ENCODE measurements around the gene PDXP. TPM values are rescaled to one million over a fixed set of nuclear protein-coding genes. Genes with fewer than 3 reads are reported as not detected.

The PDXP gene
- total and polyA plus RNA-seq, 2 donors (not counting 3 experiments of a cell fraction or from before 2014, with no cell fraction given), result 18.0 to 20.0 TPM

DNA sequence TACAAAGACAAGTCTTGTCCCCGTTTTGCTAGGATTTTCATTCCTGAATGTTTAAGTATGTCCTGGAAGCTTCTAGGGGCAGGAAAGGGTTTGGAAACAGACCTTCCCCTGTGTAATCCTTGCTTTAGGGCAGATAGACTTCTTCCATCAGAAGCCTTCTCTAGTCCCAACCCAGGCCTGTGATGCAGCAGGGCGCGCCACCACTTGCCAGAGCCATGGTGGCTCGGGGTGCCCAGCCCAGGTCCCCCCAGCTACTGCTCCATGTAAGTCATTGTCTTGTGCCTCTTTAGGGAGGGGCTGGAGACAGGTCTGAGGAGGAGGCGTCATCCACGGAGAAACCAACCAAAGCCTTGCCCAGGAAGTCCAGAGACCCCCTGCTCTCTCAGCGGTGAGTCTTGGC is 31.9 kb downstream of the PDXP start:
- no peaks in the 10 kb centered on the region for H3K27me3 ChIP-seq (ENCODE audit: control insufficient read depth in 2 of 2, insufficient read depth in 2 of 2, low read length in 2 of 2)
- no peak overlapping the region for H2AFZ ChIP-seq (ENCODE audit: low read depth, low read length)
- H3K9me3 ChIP-seq (replicated peaks; ENCODE audit: control insufficient read depth, insufficient read depth, low read length), result no peaks in the 10 kb centered on the region
- no peaks in the 10 kb centered on the region for H4K20me1 ChIP-seq (replicated peaks; ENCODE audit: control insufficient read depth, extremely low read depth, insufficient read depth, low read length)
- dilution Hi-C loops (cut with MboI; ENCODE audit: extremely low pct_ligation_motif_present, low sequenced_read_pairs) (no loop called here), intact Hi-C loops (cut with micrococcal nuclease) (no loop called here)
- H3K4me2 ChIP-seq (ENCODE audit: insufficient read depth, low read length), result no peak overlapping the region
- TF ChIP-seq POLR2A (IDR thresholded peaks at IDR 0.05; ENCODE audit: low read depth, low read length) (no peak), GATA2 (IDR thresholded peaks at IDR 0.05; ENCODE audit: insufficient read depth, insufficient read length, low read depth, low read length) (no peak), FOS (IDR thresholded peaks at IDR 0.05; ENCODE audit: borderline replicate concordance, insufficient read depth, low read length) (no peak)
- FAIRE-seq, result no peak
- peaks cover 5% of the 10 kb centered on the region for H3K4me1 ChIP-seq (ENCODE audit: control insufficient read depth, extremely low read depth, insufficient read depth, low read length)
- peaks cover 5 to 38% of the 10 kb centered on the region in 2 experiments for H3K36me3 ChIP-seq (ENCODE audit: control insufficient read depth in 2 of 2, extremely low read depth in 1 of 2, insufficient read depth in 2 of 2, low read length in 2 of 2)
- H3K79me2 ChIP-seq (ENCODE audit: control insufficient read depth, insufficient read depth, low read length), result peaks cover 16% of the 10 kb centered on the region
- H3K9me1 ChIP-seq (replicated peaks; ENCODE audit: control insufficient read depth, extremely low read depth, insufficient read depth, low read length), result no peaks in the 10 kb centered on the region
- no peak overlapping the region for H3K9ac ChIP-seq (replicated peaks; ENCODE audit: extremely low read depth, insufficient read depth, low read length)
- ChIA-PET CTCF (interaction anchor here (3.2 kb wide), 1 partner anchor 47 kb away, joined by 11 read pairs; no protein-coding TSS in a partner anchor), POLR2A (no interaction called here)
- H3K4me3 ChIP-seq (replicated peaks in 1 of 3; ENCODE audit: insufficient read depth in 1 of 3, low read depth in 1 of 3, low read length in 3 of 3), result no peak overlapping the region
- H3K27ac ChIP-seq (ENCODE audit: insufficient read depth, low read depth, low read length), result no peak overlapping the region
- no TSS peak for BruUV-seq (replicated peaks)
- DNase-seq (ENCODE audit: low read depth, low spot score), result no peak

DNA sequence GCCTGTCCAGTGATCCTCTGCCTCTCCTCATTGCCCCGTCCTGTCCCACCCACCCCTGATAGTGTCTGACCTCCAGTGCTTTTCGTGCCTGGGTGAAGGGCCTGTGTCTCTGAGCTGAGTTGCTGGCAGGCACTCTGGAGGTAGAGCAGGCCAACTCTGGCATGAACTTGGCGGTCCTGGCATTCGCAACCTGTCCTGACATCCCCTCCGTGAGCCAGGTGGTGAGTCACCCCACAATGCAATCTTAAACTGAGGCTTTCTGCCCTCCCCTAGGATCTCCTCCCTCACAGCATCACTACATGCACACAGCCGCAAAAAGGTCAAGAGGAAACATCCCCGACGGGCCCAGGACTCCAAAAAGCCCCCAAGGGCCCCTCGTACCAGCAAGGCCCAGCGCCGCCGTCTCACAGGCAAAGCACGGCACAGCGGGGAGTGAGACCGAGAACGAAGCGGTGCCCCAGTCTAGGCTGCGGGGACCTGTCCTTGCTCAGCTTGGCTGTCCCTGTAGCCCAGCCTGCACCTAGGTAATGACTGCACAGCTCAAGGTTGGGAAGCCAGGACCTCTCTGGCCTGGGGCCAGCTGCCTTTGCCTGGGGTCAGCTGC is 32.5 kb downstream of the PDXP start:
- no peaks in the 10 kb centered on the region for H3K27me3 ChIP-seq (ENCODE audit: control insufficient read depth in 2 of 2, insufficient read depth in 2 of 2, low read length in 2 of 2)
- no peak for FAIRE-seq
- intact Hi-C loops (cut with micrococcal nuclease) (no loop called here), dilution Hi-C loops (cut with MboI; ENCODE audit: extremely low pct_ligation_motif_present, low sequenced_read_pairs) (no loop called here)
- H3K9me1 ChIP-seq (replicated peaks; ENCODE audit: control insufficient read depth, extremely low read depth, insufficient read depth, low read length), result no peaks in the 10 kb centered on the region
- TF ChIP-seq FOS (IDR thresholded peaks at IDR 0.05; ENCODE audit: borderline replicate concordance, insufficient read depth, low read length) (no peak), GATA2 (IDR thresholded peaks at IDR 0.05; ENCODE audit: insufficient read depth, insufficient read length, low read depth, low read length) (no peak), POLR2A (IDR thresholded peaks at IDR 0.05; ENCODE audit: low read depth, low read length) (no peak), POLR2AphosphoS5 (IDR thresholded peaks at IDR 0.05; ENCODE audit: insufficient read depth, low read depth, low read length) (no peak), MYC (IDR thresholded peaks at IDR 0.05; ENCODE audit: low read depth, low read length) (no peak), JUN (IDR thresholded peaks at IDR 0.05; ENCODE audit: borderline replicate concordance, insufficient read depth, insufficient read length, low read depth) (no peak), EZH2 (IDR thresholded peaks at IDR 0.05; ENCODE audit: borderline replicate concordance, low read depth, low read length, severe bottlenecking) (no peak)
- TF ChIP-seq, protein P1, sequence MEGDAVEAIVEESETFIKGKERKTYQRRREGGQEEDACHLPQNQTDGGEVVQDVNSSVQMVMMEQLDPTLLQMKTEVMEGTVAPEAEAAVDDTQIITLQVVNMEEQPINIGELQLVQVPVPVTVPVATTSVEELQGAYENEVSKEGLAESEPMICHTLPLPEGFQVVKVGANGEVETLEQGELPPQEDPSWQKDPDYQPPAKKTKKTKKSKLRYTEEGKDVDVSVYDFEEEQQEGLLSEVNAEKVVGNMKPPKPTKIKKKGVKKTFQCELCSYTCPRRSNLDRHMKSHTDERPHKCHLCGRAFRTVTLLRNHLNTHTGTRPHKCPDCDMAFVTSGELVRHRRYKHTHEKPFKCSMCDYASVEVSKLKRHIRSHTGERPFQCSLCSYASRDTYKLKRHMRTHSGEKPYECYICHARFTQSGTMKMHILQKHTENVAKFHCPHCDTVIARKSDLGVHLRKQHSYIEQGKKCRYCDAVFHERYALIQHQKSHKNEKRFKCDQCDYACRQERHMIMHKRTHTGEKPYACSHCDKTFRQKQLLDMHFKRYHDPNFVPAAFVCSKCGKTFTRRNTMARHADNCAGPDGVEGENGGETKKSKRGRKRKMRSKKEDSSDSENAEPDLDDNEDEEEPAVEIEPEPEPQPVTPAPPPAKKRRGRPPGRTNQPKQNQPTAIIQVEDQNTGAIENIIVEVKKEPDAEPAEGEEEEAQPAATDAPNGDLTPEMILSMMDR (IDR thresholded peaks at IDR 0.05; ENCODE audit: extremely low read depth in 1 of 2, insufficient read depth in 1 of 2, low read depth in 1 of 2, low read length in 2 of 2), result no peak
- TF ChIP-seq, protein P2, sequence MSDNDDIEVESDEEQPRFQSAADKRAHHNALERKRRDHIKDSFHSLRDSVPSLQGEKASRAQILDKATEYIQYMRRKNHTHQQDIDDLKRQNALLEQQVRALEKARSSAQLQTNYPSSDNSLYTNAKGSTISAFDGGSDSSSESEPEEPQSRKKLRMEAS (IDR thresholded peaks at IDR 0.05; ENCODE audit: insufficient read depth, insufficient read length), result no peak
- no peaks in the 10 kb centered on the region for H4K20me1 ChIP-seq (replicated peaks; ENCODE audit: control insufficient read depth, extremely low read depth, insufficient read depth, low read length)
- no peak overlapping the region for H3K9ac ChIP-seq (replicated peaks; ENCODE audit: extremely low read depth, insufficient read depth, low read length)
- H3K9me3 ChIP-seq (replicated peaks; ENCODE audit: control insufficient read depth, insufficient read depth, low read length), result no peaks in the 10 kb centered on the region
- peaks cover 5% of the 10 kb centered on the region for H3K4me1 ChIP-seq (ENCODE audit: control insufficient read depth, extremely low read depth, insufficient read depth, low read length)
- H3K36me3 ChIP-seq (ENCODE audit: control insufficient read depth in 2 of 2, extremely low read depth in 1 of 2, insufficient read depth in 2 of 2, low read length in 2 of 2), result peaks cover 5 to 38% of the 10 kb centered on the region in 2 experiments
- POLR2A ChIA-PET, result no interaction called here
- H2AFZ ChIP-seq (ENCODE audit: low read depth, low read length), result no peak overlapping the region
- peaks cover 16% of the 10 kb centered on the region for H3K79me2 ChIP-seq (ENCODE audit: control insufficient read depth, insufficient read depth, low read length)
- no TSS peak for BruUV-seq (replicated peaks)
- CTCF ChIA-PET, result no interaction called here
- no peak overlapping the region for H3K4me2 ChIP-seq (ENCODE audit: insufficient read depth, low read length)
- no peak overlapping the region for H3K4me3 ChIP-seq (replicated peaks in 1 of 3; ENCODE audit: insufficient read depth in 1 of 3, low read depth in 1 of 3, low read length in 3 of 3)
- H3K27ac ChIP-seq (ENCODE audit: insufficient read depth, low read depth, low read length), result no peak overlapping the region
- DNase-seq (ENCODE audit: low read depth, low spot score), result no peak

Measured in endothelial cell of umbilical vein (primary cell).